ENCODE data around the gene FRAS1.

DNA sequence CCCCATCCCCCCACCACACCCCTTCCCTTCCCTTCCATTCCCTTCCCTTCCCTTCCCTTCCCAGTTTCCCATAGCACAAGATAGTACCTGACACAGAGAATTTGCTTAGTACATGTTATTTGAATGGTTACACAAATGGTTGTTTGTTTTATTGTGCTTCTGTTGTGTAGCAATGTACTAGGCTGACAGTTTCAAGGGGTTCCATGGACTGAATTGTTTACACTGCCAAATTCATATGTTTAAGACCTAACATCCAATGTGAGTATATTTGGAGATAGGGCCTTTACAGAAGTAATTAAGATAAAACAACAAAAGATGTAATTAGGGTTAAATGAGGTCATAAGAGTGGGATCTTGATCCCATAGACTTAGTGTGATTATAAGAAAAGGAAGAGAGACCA lies 133.5 kb downstream of the FRAS1 start:
- TF ChIP-seq, protein P1, sequence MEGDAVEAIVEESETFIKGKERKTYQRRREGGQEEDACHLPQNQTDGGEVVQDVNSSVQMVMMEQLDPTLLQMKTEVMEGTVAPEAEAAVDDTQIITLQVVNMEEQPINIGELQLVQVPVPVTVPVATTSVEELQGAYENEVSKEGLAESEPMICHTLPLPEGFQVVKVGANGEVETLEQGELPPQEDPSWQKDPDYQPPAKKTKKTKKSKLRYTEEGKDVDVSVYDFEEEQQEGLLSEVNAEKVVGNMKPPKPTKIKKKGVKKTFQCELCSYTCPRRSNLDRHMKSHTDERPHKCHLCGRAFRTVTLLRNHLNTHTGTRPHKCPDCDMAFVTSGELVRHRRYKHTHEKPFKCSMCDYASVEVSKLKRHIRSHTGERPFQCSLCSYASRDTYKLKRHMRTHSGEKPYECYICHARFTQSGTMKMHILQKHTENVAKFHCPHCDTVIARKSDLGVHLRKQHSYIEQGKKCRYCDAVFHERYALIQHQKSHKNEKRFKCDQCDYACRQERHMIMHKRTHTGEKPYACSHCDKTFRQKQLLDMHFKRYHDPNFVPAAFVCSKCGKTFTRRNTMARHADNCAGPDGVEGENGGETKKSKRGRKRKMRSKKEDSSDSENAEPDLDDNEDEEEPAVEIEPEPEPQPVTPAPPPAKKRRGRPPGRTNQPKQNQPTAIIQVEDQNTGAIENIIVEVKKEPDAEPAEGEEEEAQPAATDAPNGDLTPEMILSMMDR (IDR thresholded peaks at IDR 0.05), result no peak
- no peak for TF ChIP-seq POLR2A (IDR thresholded peaks at IDR 0.05)
